HCT116 (cell line): ENCODE measurements around the gene UPP2.

Source experiments
- CEBPB ChIP-seq: IDR thresholded peaks from 2 replicates; pipeline ENCODE4 v1.6.1; 2012; ENCODE audit warnings: low read depth
- JUND ChIP-seq: IDR thresholded peaks from 2 replicates; pipeline ENCODE4 v1.6.1; 2012

DNA sequence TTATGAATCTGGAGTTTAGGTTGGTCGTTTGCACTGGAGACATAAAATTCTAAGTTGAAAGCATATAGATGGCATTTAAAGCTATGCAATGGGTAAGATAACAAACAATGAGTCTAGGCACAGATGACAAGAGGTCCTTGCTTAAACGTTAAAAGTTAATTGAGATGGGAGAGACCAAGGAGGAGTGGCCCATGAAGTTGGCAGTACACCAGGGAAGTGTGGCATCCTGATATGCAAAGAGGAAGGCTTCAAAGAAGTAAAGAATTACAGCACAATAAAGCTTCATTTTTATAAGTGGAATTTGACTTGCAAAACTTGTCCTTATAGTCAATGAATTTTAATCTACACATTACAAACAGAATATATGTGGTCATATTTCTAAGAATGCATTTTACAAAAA, 23.2 kb downstream of the UPP2 start:
- TF ChIP-seq JUND: no peak
- TF ChIP-seq CEBPB: no peak
